ENCODE results near the gene SNX10. TPM values are rescaled to one million over a fixed set of nuclear protein-coding genes. Genes with fewer than 3 reads are reported as not detected.

SNX10 gene
- total RNA-seq, 1 experiment from 2014 or later = 8.8 TPM

DNA sequence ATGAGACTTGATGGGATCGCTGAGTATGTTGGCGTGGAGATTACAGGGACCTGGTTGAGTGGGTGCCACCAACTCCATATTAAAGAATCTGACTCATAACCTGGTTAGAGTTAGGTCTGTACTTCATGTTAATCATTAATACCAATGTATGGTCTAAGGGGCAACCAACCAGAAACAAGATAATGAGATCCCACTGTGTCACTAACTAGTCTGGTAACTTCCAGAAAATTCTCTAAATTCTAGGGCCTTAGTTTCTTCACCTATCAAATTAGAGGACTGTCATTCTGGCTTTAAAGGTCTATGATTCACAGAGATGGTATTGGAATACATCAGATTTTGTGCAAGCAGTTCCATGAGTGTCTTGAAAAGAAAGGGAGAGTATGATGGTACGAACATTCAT is 102.2 kb downstream of the SNX10 start:
- no peaks in the 10 kb centered on the region for H3K9me3 ChIP-seq
- H3K27me3 ChIP-seq (replicated peaks; ENCODE audit: control insufficient read depth, insufficient read depth, low read length) = no peaks in the 10 kb centered on the region; the same call in 1 of the 2 replicates
- no peak overlapping the region for H3K4me3 ChIP-seq (ENCODE audit: low read depth, low read length)
- BruUV-seq (replicated peaks) = no TSS peak
- peaks cover 11% of the 10 kb centered on the region for H3K4me1 ChIP-seq
- peaks cover 2% of the 10 kb centered on the region for H3K27me3 Mint-ChIP-seq (ENCODE audit: insufficient read depth, unreplicated experiment)
- no peak for DNase-seq
- intact Hi-C loops (cut with micrococcal nuclease; ENCODE audit: unreplicated experiment) = no loop called here
- no peaks in the 10 kb centered on the region for H3K9me3 Mint-ChIP-seq (ENCODE audit: unreplicated experiment)
- no peak overlapping the region for H3K27ac Mint-ChIP-seq (ENCODE audit: unreplicated experiment)
- ChIA-PET CTCF (no interaction called here), POLR2A (no interaction called here)
- no peaks in the 10 kb centered on the region for H3K36me3 ChIP-seq (ENCODE audit: control insufficient read depth, insufficient read depth, low read length)
- TF ChIP-seq, protein P1, sequence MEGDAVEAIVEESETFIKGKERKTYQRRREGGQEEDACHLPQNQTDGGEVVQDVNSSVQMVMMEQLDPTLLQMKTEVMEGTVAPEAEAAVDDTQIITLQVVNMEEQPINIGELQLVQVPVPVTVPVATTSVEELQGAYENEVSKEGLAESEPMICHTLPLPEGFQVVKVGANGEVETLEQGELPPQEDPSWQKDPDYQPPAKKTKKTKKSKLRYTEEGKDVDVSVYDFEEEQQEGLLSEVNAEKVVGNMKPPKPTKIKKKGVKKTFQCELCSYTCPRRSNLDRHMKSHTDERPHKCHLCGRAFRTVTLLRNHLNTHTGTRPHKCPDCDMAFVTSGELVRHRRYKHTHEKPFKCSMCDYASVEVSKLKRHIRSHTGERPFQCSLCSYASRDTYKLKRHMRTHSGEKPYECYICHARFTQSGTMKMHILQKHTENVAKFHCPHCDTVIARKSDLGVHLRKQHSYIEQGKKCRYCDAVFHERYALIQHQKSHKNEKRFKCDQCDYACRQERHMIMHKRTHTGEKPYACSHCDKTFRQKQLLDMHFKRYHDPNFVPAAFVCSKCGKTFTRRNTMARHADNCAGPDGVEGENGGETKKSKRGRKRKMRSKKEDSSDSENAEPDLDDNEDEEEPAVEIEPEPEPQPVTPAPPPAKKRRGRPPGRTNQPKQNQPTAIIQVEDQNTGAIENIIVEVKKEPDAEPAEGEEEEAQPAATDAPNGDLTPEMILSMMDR (IDR thresholded peaks at IDR 0.05; ENCODE audit: insufficient read depth in 1 of 2, low read depth in 1 of 2, low read length in 1 of 2, severe bottlenecking in 1 of 2, unreplicated experiment in 1 of 2) = no peak
- peaks cover 19% of the 10 kb centered on the region for H3K4me1 Mint-ChIP-seq (ENCODE audit: low read depth, unreplicated experiment)
- no peak overlapping the region for H3K4me3 Mint-ChIP-seq (ENCODE audit: unreplicated experiment)
- peaks cover 6% of the 10 kb centered on the region for H3K36me3 Mint-ChIP-seq (ENCODE audit: insufficient read depth, unreplicated experiment)

DNA sequence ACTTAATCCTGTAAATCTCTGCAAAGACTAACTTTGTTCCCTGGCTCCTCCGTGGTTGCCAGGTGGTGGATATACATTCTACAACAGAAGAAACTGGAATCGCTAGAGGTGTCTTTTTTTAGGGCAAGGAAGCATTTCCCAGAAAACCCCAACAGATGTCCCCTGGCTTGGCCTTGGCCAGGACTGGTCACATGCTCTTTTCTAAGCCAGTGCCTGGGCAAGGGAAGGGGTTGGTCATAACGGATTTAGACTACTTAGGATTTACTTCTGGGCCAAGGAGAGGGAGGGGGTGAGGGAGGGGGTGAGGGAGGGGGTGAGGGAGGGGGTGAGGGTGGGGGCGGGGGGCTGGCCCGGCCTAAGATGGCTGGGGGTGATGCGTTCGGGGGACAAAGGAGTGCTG is 105.7 kb downstream of the SNX10 start:
- BruUV-seq (replicated peaks) = no TSS peak
- H3K4me3 Mint-ChIP-seq (ENCODE audit: unreplicated experiment) = peak overlapping the region; percentile 98
- ChIA-PET CTCF (interaction anchor here (0.9 to 1.3 kb wide), 2 partner anchors 15 to 28 kb away, joined by 3 to 5 read pairs; no protein-coding TSS in a partner anchor), POLR2A (interaction anchor here (0.6 kb wide), 1 partner anchor 1217 kb away, joined by 6 read pairs; a partner anchor contains a TSS)
- H3K9me3 ChIP-seq = no peaks in the 10 kb centered on the region
- peaks cover 6% of the 10 kb centered on the region for H3K36me3 Mint-ChIP-seq (ENCODE audit: insufficient read depth, unreplicated experiment)
- no peaks in the 10 kb centered on the region for H3K9me3 Mint-ChIP-seq (ENCODE audit: unreplicated experiment)
- H3K27me3 Mint-ChIP-seq (ENCODE audit: insufficient read depth, unreplicated experiment) = no peaks in the 10 kb centered on the region
- DNase-seq = peak in 1 of 2 experiments; percentile 50
- H3K27ac Mint-ChIP-seq (ENCODE audit: unreplicated experiment) = peak overlapping the region; percentile 58
- no peaks in the 10 kb centered on the region for H3K27me3 ChIP-seq (replicated peaks; ENCODE audit: control insufficient read depth, insufficient read depth, low read length)
- H3K4me1 ChIP-seq = peaks cover 15% of the 10 kb centered on the region
- H3K4me1 Mint-ChIP-seq (ENCODE audit: low read depth, unreplicated experiment) = peaks cover 27% of the 10 kb centered on the region
- no peak overlapping the region for H3K4me3 ChIP-seq (ENCODE audit: low read depth, low read length)
- H3K36me3 ChIP-seq (ENCODE audit: control insufficient read depth, insufficient read depth, low read length) = no peaks in the 10 kb centered on the region
- TF ChIP-seq, protein P1 (IDR thresholded peaks at IDR 0.05; ENCODE audit: insufficient read depth in 1 of 2, low read depth in 1 of 2, low read length in 1 of 2, severe bottlenecking in 1 of 2, unreplicated experiment in 1 of 2) = no peak
- intact Hi-C loops (cut with micrococcal nuclease; ENCODE audit: unreplicated experiment) = loop anchor here (5.0 kb wide), 1 partner anchor 105 kb away; no protein-coding TSS in a partner anchor

DNA sequence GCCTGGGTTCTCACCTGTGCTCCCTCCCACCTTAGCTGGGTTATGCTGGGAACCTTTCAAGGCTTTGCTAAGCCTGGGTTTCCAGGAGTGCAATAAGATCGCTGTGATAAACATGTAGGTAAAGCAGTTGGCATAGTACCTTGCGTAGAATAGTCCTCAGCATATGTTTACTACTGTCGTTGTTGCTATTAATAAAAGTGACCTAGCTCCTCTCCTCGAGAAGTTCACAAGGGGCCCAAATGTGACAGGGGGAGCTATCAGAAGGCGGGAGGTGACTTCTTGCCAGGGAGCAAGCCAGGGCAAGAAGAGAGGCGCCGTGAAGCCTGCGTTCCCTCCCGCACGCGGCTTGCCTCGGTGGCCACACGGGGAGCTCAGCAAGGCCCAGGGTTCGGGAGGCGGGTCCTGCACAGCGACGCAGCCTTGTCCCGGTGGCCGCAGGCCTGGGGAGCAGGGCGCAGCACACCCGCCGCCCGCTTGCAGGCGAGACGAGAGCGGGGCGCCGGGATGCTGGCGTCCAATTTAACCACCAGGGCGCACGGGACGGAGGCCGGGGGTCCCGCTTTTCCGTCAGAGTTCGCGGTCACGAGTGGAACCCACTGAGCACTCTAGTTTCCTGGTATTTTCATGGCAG is 106.2 kb downstream of the SNX10 start:
- H3K27ac Mint-ChIP-seq (ENCODE audit: unreplicated experiment) = peak overlapping the region; percentile 16

More for the DNA sequence above, 106.2 kb downstream of the SNX10 start:
- peak; percentile 40 to 48 for DNase-seq
- no peaks in the 10 kb centered on the region for H3K27me3 Mint-ChIP-seq (ENCODE audit: insufficient read depth, unreplicated experiment)
- BruUV-seq (replicated peaks) = no TSS peak
- intact Hi-C loops (cut with micrococcal nuclease; ENCODE audit: unreplicated experiment) = loop anchor here (5.0 kb wide), 1 partner anchor 104 kb away; no protein-coding TSS in a partner anchor
- H3K9me3 Mint-ChIP-seq (ENCODE audit: unreplicated experiment) = no peaks in the 10 kb centered on the region
- ChIA-PET POLR2A (interaction anchor here (0.6 kb wide), 2 partner anchors 237 to 1217 kb away, joined by 6 to 9 read pairs; a partner anchor contains a TSS), CTCF (interaction anchor here (1.3 kb wide), 1 partner anchor 28 kb away, joined by 5 read pairs; no protein-coding TSS in a partner anchor)
- Histone ChIP-seq H3K27me3 (replicated peaks; ENCODE audit: control insufficient read depth, insufficient read depth, low read length) (no peaks in the 10 kb centered on the region), H3K36me3 (ENCODE audit: control insufficient read depth, insufficient read depth, low read length) (no peaks in the 10 kb centered on the region), H3K4me1 (peaks cover 15% of the 10 kb centered on the region), H3K9me3 (no peaks in the 10 kb centered on the region), H3K4me3 (ENCODE audit: low read depth, low read length) (peak overlapping the region; percentile 80)
- H3K4me3 Mint-ChIP-seq (ENCODE audit: unreplicated experiment) = peak overlapping the region; percentile 98
- TF ChIP-seq, protein P1 (IDR thresholded peaks at IDR 0.05; ENCODE audit: insufficient read depth in 1 of 2, low read depth in 1 of 2, low read length in 1 of 2, severe bottlenecking in 1 of 2, unreplicated experiment in 1 of 2) = no peak
- peaks cover 6% of the 10 kb centered on the region for H3K36me3 Mint-ChIP-seq (ENCODE audit: insufficient read depth, unreplicated experiment)
- peaks cover 27% of the 10 kb centered on the region for H3K4me1 Mint-ChIP-seq (ENCODE audit: low read depth, unreplicated experiment)

All from Caco-2 (cell line).